ENCODE results near the gene CLEC18B.
"Not testable (repeated sequence)": the region's sequence is repeated elsewhere in the genome, so short reads cannot be mapped to it uniquely, and the experiment has no call there.

Gene CLEC18B

DNA sequence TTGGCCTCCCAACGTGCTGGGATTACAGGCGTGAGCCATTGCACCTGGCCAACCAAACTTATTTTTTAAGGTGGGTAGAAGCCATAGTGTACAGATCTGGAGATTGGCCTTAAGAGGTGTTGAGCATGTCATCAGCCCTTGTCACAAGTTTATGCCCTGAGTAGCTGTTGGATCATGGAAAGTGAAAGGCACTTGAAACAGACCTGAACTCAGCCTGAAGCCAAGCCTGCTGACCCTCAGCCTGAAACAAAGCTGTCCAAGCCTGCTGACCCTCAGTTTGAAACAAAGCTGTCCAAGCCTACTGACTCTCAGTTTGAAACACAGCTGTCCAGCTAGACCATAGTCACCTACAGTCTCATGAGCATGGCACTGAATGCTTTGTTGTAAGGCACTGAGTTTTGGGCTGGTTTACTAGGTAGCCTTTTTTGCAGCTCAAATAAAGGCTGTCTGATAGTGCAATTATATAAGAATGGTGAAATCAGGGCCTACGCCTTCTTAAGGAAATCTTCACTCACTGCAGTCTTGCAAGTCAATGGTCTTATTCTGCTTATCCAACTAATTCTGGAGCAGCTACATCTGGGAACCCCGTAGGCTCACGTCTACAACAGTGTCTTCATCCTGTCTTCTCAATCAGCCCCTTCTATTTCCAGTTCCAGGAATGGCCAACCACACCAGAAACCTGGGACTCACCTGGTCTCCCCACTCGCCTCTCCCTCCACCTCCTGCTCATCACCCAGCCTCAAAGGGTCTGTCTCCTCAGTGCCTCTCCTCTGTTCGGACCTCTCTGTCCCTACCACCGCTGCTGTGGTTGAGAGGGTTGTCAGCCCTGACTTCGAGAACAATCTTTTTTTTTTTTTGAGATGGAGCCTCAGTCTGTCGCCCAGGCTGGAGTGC, 48.1 kb downstream of the CLEC18B start:
- Histone ChIP-seq H3K4me3 (replicated peaks; ENCODE audit: insufficient read depth, low read length) (no peak overlapping the region), H3K27me3 (ENCODE audit: insufficient read depth, poor library complexity, severe bottlenecking) (no peaks in the 10 kb centered on the region), H3K27ac (replicated peaks) (no peak overlapping the region)
- DNase-seq (ENCODE audit: low read depth in 1 of 2, low spot score in 1 of 2): no peak
- TF ChIP-seq POLR2AphosphoS5 (IDR thresholded peaks at IDR 0.05; ENCODE audit: low read depth): no peak
- TF ChIP-seq, protein P1, sequence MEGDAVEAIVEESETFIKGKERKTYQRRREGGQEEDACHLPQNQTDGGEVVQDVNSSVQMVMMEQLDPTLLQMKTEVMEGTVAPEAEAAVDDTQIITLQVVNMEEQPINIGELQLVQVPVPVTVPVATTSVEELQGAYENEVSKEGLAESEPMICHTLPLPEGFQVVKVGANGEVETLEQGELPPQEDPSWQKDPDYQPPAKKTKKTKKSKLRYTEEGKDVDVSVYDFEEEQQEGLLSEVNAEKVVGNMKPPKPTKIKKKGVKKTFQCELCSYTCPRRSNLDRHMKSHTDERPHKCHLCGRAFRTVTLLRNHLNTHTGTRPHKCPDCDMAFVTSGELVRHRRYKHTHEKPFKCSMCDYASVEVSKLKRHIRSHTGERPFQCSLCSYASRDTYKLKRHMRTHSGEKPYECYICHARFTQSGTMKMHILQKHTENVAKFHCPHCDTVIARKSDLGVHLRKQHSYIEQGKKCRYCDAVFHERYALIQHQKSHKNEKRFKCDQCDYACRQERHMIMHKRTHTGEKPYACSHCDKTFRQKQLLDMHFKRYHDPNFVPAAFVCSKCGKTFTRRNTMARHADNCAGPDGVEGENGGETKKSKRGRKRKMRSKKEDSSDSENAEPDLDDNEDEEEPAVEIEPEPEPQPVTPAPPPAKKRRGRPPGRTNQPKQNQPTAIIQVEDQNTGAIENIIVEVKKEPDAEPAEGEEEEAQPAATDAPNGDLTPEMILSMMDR (IDR thresholded peaks at IDR 0.05; ENCODE audit: insufficient read depth, low read length): no peak
- TF ChIP-seq, protein P2, sequence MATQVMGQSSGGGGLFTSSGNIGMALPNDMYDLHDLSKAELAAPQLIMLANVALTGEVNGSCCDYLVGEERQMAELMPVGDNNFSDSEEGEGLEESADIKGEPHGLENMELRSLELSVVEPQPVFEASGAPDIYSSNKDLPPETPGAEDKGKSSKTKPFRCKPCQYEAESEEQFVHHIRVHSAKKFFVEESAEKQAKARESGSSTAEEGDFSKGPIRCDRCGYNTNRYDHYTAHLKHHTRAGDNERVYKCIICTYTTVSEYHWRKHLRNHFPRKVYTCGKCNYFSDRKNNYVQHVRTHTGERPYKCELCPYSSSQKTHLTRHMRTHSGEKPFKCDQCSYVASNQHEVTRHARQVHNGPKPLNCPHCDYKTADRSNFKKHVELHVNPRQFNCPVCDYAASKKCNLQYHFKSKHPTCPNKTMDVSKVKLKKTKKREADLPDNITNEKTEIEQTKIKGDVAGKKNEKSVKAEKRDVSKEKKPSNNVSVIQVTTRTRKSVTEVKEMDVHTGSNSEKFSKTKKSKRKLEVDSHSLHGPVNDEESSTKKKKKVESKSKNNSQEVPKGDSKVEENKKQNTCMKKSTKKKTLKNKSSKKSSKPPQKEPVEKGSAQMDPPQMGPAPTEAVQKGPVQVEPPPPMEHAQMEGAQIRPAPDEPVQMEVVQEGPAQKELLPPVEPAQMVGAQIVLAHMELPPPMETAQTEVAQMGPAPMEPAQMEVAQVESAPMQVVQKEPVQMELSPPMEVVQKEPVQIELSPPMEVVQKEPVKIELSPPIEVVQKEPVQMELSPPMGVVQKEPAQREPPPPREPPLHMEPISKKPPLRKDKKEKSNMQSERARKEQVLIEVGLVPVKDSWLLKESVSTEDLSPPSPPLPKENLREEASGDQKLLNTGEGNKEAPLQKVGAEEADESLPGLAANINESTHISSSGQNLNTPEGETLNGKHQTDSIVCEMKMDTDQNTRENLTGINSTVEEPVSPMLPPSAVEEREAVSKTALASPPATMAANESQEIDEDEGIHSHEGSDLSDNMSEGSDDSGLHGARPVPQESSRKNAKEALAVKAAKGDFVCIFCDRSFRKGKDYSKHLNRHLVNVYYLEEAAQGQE (IDR thresholded peaks at IDR 0.05; ENCODE audit: insufficient replicate concordance, low read depth): no peak
- TF ChIP-seq GABPA (IDR thresholded peaks at IDR 0.05; ENCODE audit: low read depth): no peak
- no peak for TF ChIP-seq SPI1 (IDR thresholded peaks at IDR 0.05; ENCODE audit: borderline replicate concordance, low read depth)

DNA sequence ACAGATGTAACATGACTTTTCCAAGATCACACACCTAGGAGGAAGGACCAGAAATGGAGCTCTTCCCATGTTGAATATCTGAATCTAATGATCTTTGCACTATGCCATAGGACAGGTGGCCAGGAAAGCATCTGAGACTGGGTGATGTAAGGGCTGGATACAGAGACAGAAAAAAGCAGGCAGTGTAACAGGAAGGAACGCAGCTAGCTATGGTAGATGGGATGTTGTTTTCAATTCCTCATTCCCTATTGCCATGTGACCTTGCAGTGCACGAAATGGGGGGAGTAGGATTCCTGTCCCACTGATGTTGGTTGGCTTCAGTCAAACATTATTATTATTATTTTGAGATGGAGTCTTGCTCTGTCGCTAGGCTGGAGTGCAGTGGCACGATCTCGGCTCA, 48.9 kb downstream of the CLEC18B start:
- DNase-seq (ENCODE audit: low read depth in 1 of 2, low spot score in 1 of 2): no peak
- H3K4me3 ChIP-seq (replicated peaks; ENCODE audit: insufficient read depth, low read length): no peak overlapping the region
- no peak for TF ChIP-seq SPI1 (IDR thresholded peaks at IDR 0.05; ENCODE audit: borderline replicate concordance, low read depth)
- TF ChIP-seq GABPA (IDR thresholded peaks at IDR 0.05; ENCODE audit: low read depth): no peak
- TF ChIP-seq, protein P2 (IDR thresholded peaks at IDR 0.05; ENCODE audit: insufficient replicate concordance, low read depth): no peak
- TF ChIP-seq POLR2AphosphoS5 (IDR thresholded peaks at IDR 0.05; ENCODE audit: low read depth): no peak
- TF ChIP-seq, protein P1 (IDR thresholded peaks at IDR 0.05; ENCODE audit: insufficient read depth, low read length): no peak

DNA sequence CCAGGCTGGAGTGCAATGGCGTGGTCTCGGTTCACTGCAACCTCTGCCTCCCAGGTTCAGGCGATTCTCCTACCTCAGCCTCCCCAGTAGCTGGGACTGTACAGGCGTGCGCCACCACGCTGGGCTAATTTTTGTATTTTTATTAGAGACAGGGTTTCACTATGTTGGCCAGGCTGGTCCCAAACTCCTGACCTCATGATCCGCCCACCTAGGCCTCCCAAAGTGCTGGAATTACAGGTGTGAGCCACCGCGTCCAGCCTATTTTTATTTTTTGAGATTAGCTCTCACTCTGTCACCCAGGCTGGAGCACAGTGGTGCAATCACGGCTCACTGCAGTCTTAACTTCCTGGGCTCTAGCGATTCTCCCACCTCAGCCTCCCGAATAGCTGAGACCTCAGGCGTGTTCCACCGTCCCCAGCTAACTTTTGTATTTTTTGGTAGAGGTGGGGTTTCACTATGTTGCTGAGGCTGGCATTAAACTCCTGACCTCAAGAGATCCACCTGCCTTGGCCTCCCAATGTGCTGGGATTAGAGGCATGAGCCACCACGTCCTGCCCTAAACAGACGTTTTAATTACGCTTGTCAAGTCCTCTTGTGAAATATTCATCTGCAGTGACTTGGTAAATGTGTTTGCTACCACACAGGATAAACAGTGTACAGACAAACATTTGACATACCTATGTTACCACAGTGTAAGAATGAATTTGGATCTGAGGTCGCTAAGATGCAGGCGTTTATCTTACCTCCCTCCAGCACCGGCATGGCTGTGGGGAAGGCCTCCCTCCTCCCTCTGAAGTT, 50.7 kb downstream of the CLEC18B start:
- not testable (repeated sequence) for DNase-seq (ENCODE audit: low read depth in 1 of 2, low spot score in 1 of 2); H3K27ac ChIP-seq (replicated peaks); H3K4me3 ChIP-seq (replicated peaks; ENCODE audit: insufficient read depth, low read length); H3K27me3 ChIP-seq (ENCODE audit: insufficient read depth, poor library complexity, severe bottlenecking)

More for the DNA sequence above, 48.9 kb downstream of the CLEC18B start:
- Histone ChIP-seq H3K27ac (replicated peaks) (no peak overlapping the region), H3K27me3 (ENCODE audit: insufficient read depth, poor library complexity, severe bottlenecking) (no peaks in the 10 kb centered on the region)

All from HL-60 (cell line).